ENCODE measurements around the gene MICAL3. TPM values are rescaled to one million over a fixed set of nuclear protein-coding genes. Genes with fewer than 3 reads are reported as not detected.

The MICAL3 gene
- total and polyA plus RNA-seq, 4 donors = 4.4 to 30.7 (median 15.4) TPM

GRCh38 chr22:17797721-17798559 is 226.4 kb downstream of the MICAL3 start:
- no peak overlapping the region for H3K9ac ChIP-seq (ENCODE audit: insufficient read depth in 1 of 2, low read length in 2 of 2)
- no peaks in the 10 kb centered on the region for H3K27me3 ChIP-seq (ENCODE audit: control insufficient read depth in 3 of 3, insufficient read depth in 3 of 3, low read length in 2 of 3)
- no peak for TF ChIP-seq CTCF (IDR thresholded peaks at IDR 0.05; ENCODE audit: control extremely low read depth, extremely low read depth)
- WGBS, 2 donors = 71 to 79% methylated on average over 23 of the region's 23 CpGs
- peaks cover 0 to 3% (median 0%) of the 10 kb centered on the region in 4 donors for H3K36me3 ChIP-seq (ENCODE audit: control insufficient read depth in 4 of 4, insufficient read depth in 4 of 4, low read length in 4 of 4)
- no peak for DNase-seq
- ATAC-seq (ENCODE audit: insufficient read depth, low FRiP score) = no peak
- H3K4me3 ChIP-seq = no peak overlapping the region
- no peaks in the 10 kb centered on the region for H3K9me3 ChIP-seq (ENCODE audit: control insufficient read depth in 4 of 4, insufficient read depth in 3 of 4, low read length in 3 of 4)
- no peaks in the 10 kb centered on the region for H3K4me1 ChIP-seq (ENCODE audit: control insufficient read depth in 5 of 5, insufficient read depth in 5 of 5, low read length in 5 of 5)
- no peak overlapping the region for H3K27ac ChIP-seq (ENCODE audit: low read depth in 1 of 2, low read length in 1 of 2)

GRCh38 chr22:17796695-17797094 is 227.7 kb downstream of the MICAL3 start:
- no peak overlapping the region for H3K9ac ChIP-seq (ENCODE audit: insufficient read depth in 1 of 2, low read length in 2 of 2)
- TF ChIP-seq CTCF (IDR thresholded peaks at IDR 0.05; ENCODE audit: control extremely low read depth, extremely low read depth) = no peak
- H3K27me3 ChIP-seq (ENCODE audit: control insufficient read depth in 3 of 3, insufficient read depth in 3 of 3, low read length in 2 of 3) = no peaks in the 10 kb centered on the region
- 94 to 96% methylated on average over 5 of the region's 5 CpGs for WGBS, 2 donors
- no peaks in the 10 kb centered on the region for H3K9me3 ChIP-seq (ENCODE audit: control insufficient read depth in 4 of 4, insufficient read depth in 3 of 4, low read length in 3 of 4)
- ATAC-seq (ENCODE audit: insufficient read depth, low FRiP score) = no peak
- peaks cover 0 to 3% (median 0%) of the 10 kb centered on the region in 4 donors for H3K36me3 ChIP-seq (ENCODE audit: control insufficient read depth in 4 of 4, insufficient read depth in 4 of 4, low read length in 4 of 4)
- no peak overlapping the region for H3K27ac ChIP-seq (ENCODE audit: low read depth in 1 of 2, low read length in 1 of 2)
- DNase-seq = no peak
- no peaks in the 10 kb centered on the region for H3K4me1 ChIP-seq (ENCODE audit: control insufficient read depth in 5 of 5, insufficient read depth in 5 of 5, low read length in 5 of 5)
- H3K4me3 ChIP-seq = no peak overlapping the region

DNA sequence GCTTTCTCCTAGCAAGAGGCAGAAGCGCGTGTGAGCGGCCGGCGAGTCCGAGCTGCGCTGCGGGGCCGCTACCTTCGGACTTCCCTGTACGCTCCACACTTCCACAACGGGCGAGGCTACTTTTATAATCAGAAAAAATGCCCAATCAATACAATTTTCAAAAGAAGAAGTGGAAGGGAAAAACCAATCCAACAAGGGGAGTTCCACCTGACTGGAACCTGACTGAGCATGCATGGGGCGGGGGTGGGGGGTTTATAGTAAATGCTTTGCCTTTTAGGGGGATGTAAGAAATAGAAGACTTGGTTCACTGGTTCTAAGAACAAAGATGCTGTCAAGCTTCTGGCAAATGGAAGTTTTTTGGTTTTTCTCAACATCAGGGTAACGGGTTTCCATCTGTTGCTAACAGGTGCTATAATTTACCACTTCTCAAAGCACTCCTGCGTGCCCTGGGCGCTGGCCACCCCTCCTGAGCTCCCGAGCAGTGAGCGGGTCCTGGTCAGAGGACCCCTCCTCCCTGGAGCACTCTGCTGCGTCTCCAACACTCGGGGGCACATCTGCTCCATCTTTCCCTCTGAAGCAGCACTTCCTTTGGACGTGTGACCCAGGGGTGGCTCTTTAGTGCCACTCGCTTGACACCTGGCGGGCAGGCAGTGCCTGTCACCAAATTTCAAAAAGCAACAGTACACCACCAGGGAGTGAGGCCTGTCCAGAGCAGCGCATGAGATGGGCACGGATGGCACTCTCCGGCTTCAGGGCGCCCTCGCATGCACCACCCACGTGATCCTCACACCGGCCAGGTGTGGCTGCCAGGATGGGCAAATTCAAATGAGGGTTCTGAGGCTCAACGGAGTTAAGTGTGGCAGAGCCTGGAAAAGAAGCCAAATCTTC is 228.5 kb downstream of the MICAL3 start:
- H3K4me3 ChIP-seq = no peak overlapping the region
- WGBS, 2 donors = 92 to 96% methylated on average over 32 of the region's 32 CpGs
- no peaks in the 10 kb centered on the region for H3K9me3 ChIP-seq (ENCODE audit: control insufficient read depth in 4 of 4, insufficient read depth in 3 of 4, low read length in 3 of 4)
- peaks cover 0 to 3% (median 1%) of the 10 kb centered on the region in 4 donors for H3K36me3 ChIP-seq (ENCODE audit: control insufficient read depth in 4 of 4, insufficient read depth in 4 of 4, low read length in 4 of 4)
- TF ChIP-seq CTCF (IDR thresholded peaks at IDR 0.05; ENCODE audit: control extremely low read depth, extremely low read depth) = no peak
- H3K27me3 ChIP-seq (ENCODE audit: control insufficient read depth in 3 of 3, insufficient read depth in 3 of 3, low read length in 2 of 3) = no peaks in the 10 kb centered on the region
- DNase-seq = no peak
- no peak overlapping the region for H3K9ac ChIP-seq (ENCODE audit: insufficient read depth in 1 of 2, low read length in 2 of 2)
- no peaks in the 10 kb centered on the region for H3K4me1 ChIP-seq (ENCODE audit: control insufficient read depth in 5 of 5, insufficient read depth in 5 of 5, low read length in 5 of 5)
- ATAC-seq (ENCODE audit: insufficient read depth, low FRiP score) = no peak
- no peak overlapping the region for H3K27ac ChIP-seq (ENCODE audit: low read depth in 1 of 2, low read length in 1 of 2)
